Caco-2 (cell line): Measurements from ENCODE around the gene TXNL4A. TPM values are rescaled to one million over a fixed set of nuclear protein-coding genes. Genes with fewer than 3 reads are reported as not detected.

ENCODE experiments used
- BruUV-seq: library from RNA; stranded (reverse); fragments of 400-500 nt; replicated peaks from 2 replicates; lab custom pipeline; 2021; lab: Mats Ljungman, UMichigan
- CTCF ChIA-PET: fragments of 300-600 bp; sonication (Branson Sonifier 250); formaldehyde crosslinking; loops from one replicate; lab custom pipeline; 2022; ENCODE audit warnings: antibody characterized with exemption; lab: Charles Lee
- POLR2A ChIA-PET: fragments of 300-600 bp; sonication (Branson Sonifier 250); formaldehyde crosslinking; loops from one replicate; lab custom pipeline; 2022; ENCODE audit warnings: antibody characterized with exemption; lab: Charles Lee
- DNase-seq, 2 experiments: peaks; one replicate each; pipeline versions ENCODE4 v3.0.0 to v3.0.0-alpha.2; 2020 to 2022
- H3K27me3 ChIP-seq: replicated peaks from 2 replicates; pipeline ENCODE4 v1.6.0; 2011; ENCODE audit warnings: low read length; ENCODE audit not compliant: control insufficient read depth, insufficient read depth
- H3K36me3 ChIP-seq: 2 replicates; pipeline ENCODE4 v1.5.1; 2011; ENCODE audit warnings: low read length; ENCODE audit not compliant: control insufficient read depth, insufficient read depth
- H3K4me1 ChIP-seq: fragments of 250-450 bp; sonication (Bioruptor Pico); 2 replicates; pipeline ENCODE4 v1.5.1; 2020; ENCODE audit warnings: mild to moderate bottlenecking
- H3K4me3 ChIP-seq: 2 replicates; pipeline ENCODE4 v1.5.1; 2011; ENCODE audit warnings: low read depth, mild to moderate bottlenecking, control low read depth, low read length
- H3K9me3 ChIP-seq: fragments of 250-450 bp; sonication (Bioruptor Pico); 2 replicates; pipeline ENCODE4 v1.5.1; 2020; ENCODE audit warnings: mild to moderate bottlenecking, moderate library complexity
- H3K27ac Mint-ChIP-seq: one replicate; pipeline ENCODE4 v1.8.0; 2022; ENCODE audit warnings: mixed read lengths; ENCODE audit not compliant: unreplicated experiment
- H3K27me3 Mint-ChIP-seq: one replicate; pipeline ENCODE4 v1.8.0; 2022; ENCODE audit warnings: mixed read lengths; ENCODE audit not compliant: insufficient read depth, unreplicated experiment
- H3K36me3 Mint-ChIP-seq: one replicate; pipeline ENCODE4 v1.8.0; 2022; ENCODE audit warnings: mild to moderate bottlenecking, mixed read lengths; ENCODE audit not compliant: insufficient read depth, unreplicated experiment
- H3K4me1 Mint-ChIP-seq: one replicate; pipeline ENCODE4 v1.8.0; 2022; ENCODE audit warnings: low read depth, mixed read lengths; ENCODE audit not compliant: unreplicated experiment
- H3K4me3 Mint-ChIP-seq: one replicate; pipeline ENCODE4 v1.8.0; 2022; ENCODE audit warnings: mild to moderate bottlenecking, moderate library complexity, mixed read lengths; ENCODE audit not compliant: unreplicated experiment
- H3K9me3 Mint-ChIP-seq: one replicate; pipeline ENCODE4 v1.8.0; 2022; ENCODE audit warnings: mixed read lengths; ENCODE audit not compliant: unreplicated experiment
- CTCF ChIP-seq, 2 experiments: fragments of 200-600 bp in 1 of 2; IDR thresholded peaks; 1 replicate in 1 of 2; 2 replicates in 1 of 2; pipeline versions ENCODE4 v1.5.1 to v1.8.0; 2011 to 2022; ENCODE audit warnings: antibody characterized with exemption in 1 of 2, control low read depth in 1 of 2, inconsistent platforms in 1 of 2, low read depth in 1 of 2, low read length in 1 of 2, mild to moderate bottlenecking in 1 of 2, moderate library complexity in 1 of 2; ENCODE audit not compliant: insufficient read depth in 1 of 2, severe bottlenecking in 1 of 2, unreplicated experiment in 1 of 2
- intact Hi-C: fragments of 100-400 bp; cut with micrococcal nuclease; formaldehyde crosslinking; loops from one replicate; pipeline ENCODE4 v1.10.0; 2022; ENCODE audit not compliant: unreplicated experiment
- total RNA-seq: library from RNA; stranded (reverse); gene quantifications from 2 replicates; pipeline ENCODE4 v1.2.3, GENCODE V29; 2022

Gene TXNL4A
- total RNA-seq, 1 experiment from 2014 or later: 83.3 TPM

- no peaks in the 10 kb centered on the region for H3K9me3 Mint-ChIP-seq
- Histone ChIP-seq H3K4me3 (no peak overlapping the region), H3K27me3 (no peaks in the 10 kb centered on the region), H3K4me1 (peaks cover 6% of the 10 kb centered on the region), H3K36me3 (no peaks in the 10 kb centered on the region), H3K9me3 (no peaks in the 10 kb centered on the region)
- peaks cover 7% of the 10 kb centered on the region for H3K4me1 Mint-ChIP-seq
- H3K27me3 Mint-ChIP-seq: no peaks in the 10 kb centered on the region
- ChIA-PET CTCF (interaction anchor here (0.9 to 1.0 kb wide), 2 partner anchors 9 to 100 kb away, joined by 3 to 4 read pairs; partner anchors contain the start of gene RBFA), POLR2A (no interaction called here)
- peak overlapping the region; percentile 14 for H3K4me3 Mint-ChIP-seq
- peak overlapping the region; percentile 19 for H3K27ac Mint-ChIP-seq
- BruUV-seq: no TSS peak
- peak; percentile 11 to 79 for TF ChIP-seq CTCF (IDR thresholded peaks at IDR 0.05; ENCODE audit: insufficient read depth in 1 of 2, low read depth in 1 of 2, low read length in 1 of 2, severe bottlenecking in 1 of 2, unreplicated experiment in 1 of 2)
- DNase-seq: peak; percentile 86 to 89
- peaks cover 17% of the 10 kb centered on the region for H3K36me3 Mint-ChIP-seq
- intact Hi-C loops: loop anchor here (2.0 kb wide), 1 partner anchor 16 kb away; the partner anchor contains the start of gene SLC66A2
Observed at GRCh38 chr18:79934311-79935097, 53.9 kb downstream of the TXNL4A start.

GRCh38 chr18:79933765-79934164, 54.6 kb downstream of the TXNL4A start:
- CTCF ChIA-PET: interaction anchor here (1.0 kb wide), 1 partner anchor 10 kb away, joined by 3 read pairs; no protein-coding TSS in a partner anchor
- peaks cover 7% of the 10 kb centered on the region for H3K4me1 Mint-ChIP-seq
- POLR2A ChIA-PET: no interaction called here
- Histone ChIP-seq H3K36me3 (peaks cover 2% of the 10 kb centered on the region), H3K27me3 (no peaks in the 10 kb centered on the region), H3K9me3 (no peaks in the 10 kb centered on the region), H3K4me3 (no peak overlapping the region), H3K4me1 (peaks cover 6% of the 10 kb centered on the region)
- H3K4me3 Mint-ChIP-seq: no peak overlapping the region
- peaks cover 7% of the 10 kb centered on the region for H3K9me3 Mint-ChIP-seq
- H3K27ac Mint-ChIP-seq: no peak overlapping the region
- BruUV-seq: no TSS peak
- TF ChIP-seq CTCF (IDR thresholded peaks at IDR 0.05; ENCODE audit: insufficient read depth in 1 of 2, low read depth in 1 of 2, low read length in 1 of 2, severe bottlenecking in 1 of 2, unreplicated experiment in 1 of 2): peak in 1 of 2 experiments; percentile 5
- intact Hi-C loops: loop anchor here (2.0 kb wide), 1 partner anchor 17 kb away; the partner anchor contains the start of gene SLC66A2
- peaks cover 24% of the 10 kb centered on the region for H3K36me3 Mint-ChIP-seq
- DNase-seq: peak in 1 of 2 experiments; percentile 12
- no peaks in the 10 kb centered on the region for H3K27me3 Mint-ChIP-seq

- peaks cover 6% of the 10 kb centered on the region for H3K4me1 ChIP-seq
- H3K36me3 Mint-ChIP-seq: peaks cover 29% of the 10 kb centered on the region
- POLR2A ChIA-PET: no interaction called here
- H3K4me3 ChIP-seq: no peak overlapping the region
- CTCF ChIA-PET: no interaction called here
- DNase-seq: no peak
- no peak for TF ChIP-seq CTCF (IDR thresholded peaks at IDR 0.05; ENCODE audit: insufficient read depth in 1 of 2, low read depth in 1 of 2, low read length in 1 of 2, severe bottlenecking in 1 of 2, unreplicated experiment in 1 of 2)
- peaks cover 7% of the 10 kb centered on the region for H3K9me3 Mint-ChIP-seq
- intact Hi-C loops: no loop called here
- BruUV-seq: no TSS peak
- H3K27me3 ChIP-seq: no peaks in the 10 kb centered on the region
- no peak overlapping the region for H3K27ac Mint-ChIP-seq
- H3K4me1 Mint-ChIP-seq: peaks cover 7% of the 10 kb centered on the region
- H3K36me3 ChIP-seq: peaks cover 2% of the 10 kb centered on the region
- H3K27me3 Mint-ChIP-seq: no peaks in the 10 kb centered on the region
- no peak overlapping the region for H3K4me3 Mint-ChIP-seq
- H3K9me3 ChIP-seq: no peaks in the 10 kb centered on the region
Observed at GRCh38 chr18:79932907-79933306, 55.5 kb downstream of the TXNL4A start.
